ENCODE results near the gene LPIN1. TPM values are rescaled to one million over a fixed set of nuclear protein-coding genes. Genes with fewer than 3 reads are reported as not detected.

LPIN1 gene
- total and polyA plus RNA-seq, 2 experiments from 2014 or later, result 34.5 to 35.3 TPM

DNA sequence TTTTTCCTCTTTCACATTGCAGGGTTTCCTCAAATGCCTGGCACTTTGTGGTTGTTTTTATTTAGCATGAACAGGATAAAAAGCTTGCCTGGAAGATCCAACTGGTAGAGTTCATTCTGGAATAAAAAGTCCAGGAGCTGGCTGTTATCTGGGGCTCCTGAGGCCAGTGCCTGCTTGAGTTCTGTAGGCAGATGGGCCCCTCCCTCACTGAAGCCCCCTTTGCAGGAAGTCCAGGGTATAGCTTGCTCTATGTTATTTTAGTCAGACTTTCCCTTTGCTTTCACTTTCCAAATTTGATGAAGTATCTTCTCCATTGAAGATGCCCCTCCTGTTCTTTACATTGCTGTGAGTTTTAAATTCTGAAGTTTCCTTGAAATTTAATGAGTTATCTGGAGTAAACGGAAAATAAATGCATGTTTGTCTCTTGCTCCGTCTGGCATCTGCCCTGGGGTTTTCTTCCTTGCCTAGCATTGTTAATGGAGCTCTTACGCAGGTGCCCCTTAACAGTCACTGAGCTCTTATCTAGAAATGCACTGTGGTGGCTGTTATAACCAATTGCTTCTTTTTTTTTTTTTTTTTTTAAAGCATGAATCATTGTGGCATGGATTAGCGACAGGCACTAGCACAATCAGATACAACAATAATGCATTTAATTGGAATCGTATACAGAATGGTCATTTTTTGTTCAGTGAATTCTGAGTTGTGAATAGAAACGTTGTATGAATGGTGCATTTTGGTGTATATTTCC, 27.0 kb upstream of the LPIN1 start:
- WGBS (ENCODE audit: low lambda C conversion rate, missing lambda C conversion rate), result 43% methylated on average over 6 of the region's 6 CpGs
- Histone ChIP-seq H3K79me2 (no peaks in the 10 kb centered on the region), H3K4me1 (ENCODE audit: insufficient read depth) (peaks cover 10% of the 10 kb centered on the region), H3K27me3 (no peaks in the 10 kb centered on the region), H4K20me1 (ENCODE audit: insufficient read depth, poor library complexity, severe bottlenecking) (no peaks in the 10 kb centered on the region), H2AFZ (no peak overlapping the region), H3K36me3 (replicated peaks; ENCODE audit: insufficient read depth, low read depth) (no peaks in the 10 kb centered on the region), H3K4me2 (peak overlapping the region; percentile 49), H3K27ac (no peak overlapping the region), H3K4me3 (no peak overlapping the region), H3K9me2 (replicated peaks; ENCODE audit: insufficient read depth) (no peaks in the 10 kb centered on the region), H3K9me3 (ENCODE audit: low read depth) (no peaks in the 10 kb centered on the region)
- TF ChIP-seq EZH2 (IDR thresholded peaks at IDR 0.05; ENCODE audit: borderline replicate concordance), result no peak
- no peak for TF ChIP-seq EZH2phosphoT487 (IDR thresholded peaks at IDR 0.05; ENCODE audit: low read depth, severe bottlenecking, unreplicated experiment)
- TF ChIP-seq, protein P1, sequence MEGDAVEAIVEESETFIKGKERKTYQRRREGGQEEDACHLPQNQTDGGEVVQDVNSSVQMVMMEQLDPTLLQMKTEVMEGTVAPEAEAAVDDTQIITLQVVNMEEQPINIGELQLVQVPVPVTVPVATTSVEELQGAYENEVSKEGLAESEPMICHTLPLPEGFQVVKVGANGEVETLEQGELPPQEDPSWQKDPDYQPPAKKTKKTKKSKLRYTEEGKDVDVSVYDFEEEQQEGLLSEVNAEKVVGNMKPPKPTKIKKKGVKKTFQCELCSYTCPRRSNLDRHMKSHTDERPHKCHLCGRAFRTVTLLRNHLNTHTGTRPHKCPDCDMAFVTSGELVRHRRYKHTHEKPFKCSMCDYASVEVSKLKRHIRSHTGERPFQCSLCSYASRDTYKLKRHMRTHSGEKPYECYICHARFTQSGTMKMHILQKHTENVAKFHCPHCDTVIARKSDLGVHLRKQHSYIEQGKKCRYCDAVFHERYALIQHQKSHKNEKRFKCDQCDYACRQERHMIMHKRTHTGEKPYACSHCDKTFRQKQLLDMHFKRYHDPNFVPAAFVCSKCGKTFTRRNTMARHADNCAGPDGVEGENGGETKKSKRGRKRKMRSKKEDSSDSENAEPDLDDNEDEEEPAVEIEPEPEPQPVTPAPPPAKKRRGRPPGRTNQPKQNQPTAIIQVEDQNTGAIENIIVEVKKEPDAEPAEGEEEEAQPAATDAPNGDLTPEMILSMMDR (IDR thresholded peaks at IDR 0.05; ENCODE audit: poor library complexity), result no peak
- DNase-seq (ENCODE audit: low spot score), result no peak

DNA sequence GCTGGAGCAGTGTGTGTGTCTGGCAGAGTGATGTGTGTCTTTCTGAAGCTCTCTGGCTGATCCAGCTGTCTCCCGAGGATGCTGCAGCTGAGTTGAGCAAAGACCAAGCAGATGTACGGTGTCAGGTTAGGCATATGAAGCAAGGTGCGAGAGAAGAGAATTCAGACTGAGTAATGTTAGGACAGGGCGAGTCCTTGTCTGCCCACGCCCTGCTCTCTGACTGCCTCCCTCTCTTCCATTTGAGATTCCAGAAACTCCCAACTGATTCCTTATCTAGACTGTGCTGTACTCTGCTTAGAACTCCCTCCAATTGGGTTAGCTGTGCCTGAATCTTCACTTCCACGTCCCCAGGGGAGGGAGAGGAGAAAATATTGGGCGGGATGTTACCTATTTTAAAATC, 25.7 kb upstream of the LPIN1 start:
- Histone ChIP-seq H3K4me2 (no peak overlapping the region), H3K9me3 (ENCODE audit: low read depth) (no peaks in the 10 kb centered on the region), H3K27me3 (no peaks in the 10 kb centered on the region), H3K9me2 (replicated peaks; ENCODE audit: insufficient read depth) (no peaks in the 10 kb centered on the region), H3K4me1 (ENCODE audit: insufficient read depth) (peaks cover 10% of the 10 kb centered on the region), H4K20me1 (ENCODE audit: insufficient read depth, poor library complexity, severe bottlenecking) (no peaks in the 10 kb centered on the region), H3K4me3 (no peak overlapping the region), H2AFZ (no peak overlapping the region), H3K79me2 (no peaks in the 10 kb centered on the region), H3K27ac (no peak overlapping the region), H3K36me3 (replicated peaks; ENCODE audit: insufficient read depth, low read depth) (no peaks in the 10 kb centered on the region)
- WGBS (ENCODE audit: low lambda C conversion rate, missing lambda C conversion rate), result 66% methylated on average over 7 of the region's 7 CpGs
- no peak for DNase-seq (ENCODE audit: low spot score)
- TF ChIP-seq, protein P1 (IDR thresholded peaks at IDR 0.05; ENCODE audit: poor library complexity), result no peak
- no peak for TF ChIP-seq EZH2 (IDR thresholded peaks at IDR 0.05; ENCODE audit: borderline replicate concordance)
- TF ChIP-seq EZH2phosphoT487 (IDR thresholded peaks at IDR 0.05; ENCODE audit: low read depth, severe bottlenecking, unreplicated experiment), result no peak

DNA sequence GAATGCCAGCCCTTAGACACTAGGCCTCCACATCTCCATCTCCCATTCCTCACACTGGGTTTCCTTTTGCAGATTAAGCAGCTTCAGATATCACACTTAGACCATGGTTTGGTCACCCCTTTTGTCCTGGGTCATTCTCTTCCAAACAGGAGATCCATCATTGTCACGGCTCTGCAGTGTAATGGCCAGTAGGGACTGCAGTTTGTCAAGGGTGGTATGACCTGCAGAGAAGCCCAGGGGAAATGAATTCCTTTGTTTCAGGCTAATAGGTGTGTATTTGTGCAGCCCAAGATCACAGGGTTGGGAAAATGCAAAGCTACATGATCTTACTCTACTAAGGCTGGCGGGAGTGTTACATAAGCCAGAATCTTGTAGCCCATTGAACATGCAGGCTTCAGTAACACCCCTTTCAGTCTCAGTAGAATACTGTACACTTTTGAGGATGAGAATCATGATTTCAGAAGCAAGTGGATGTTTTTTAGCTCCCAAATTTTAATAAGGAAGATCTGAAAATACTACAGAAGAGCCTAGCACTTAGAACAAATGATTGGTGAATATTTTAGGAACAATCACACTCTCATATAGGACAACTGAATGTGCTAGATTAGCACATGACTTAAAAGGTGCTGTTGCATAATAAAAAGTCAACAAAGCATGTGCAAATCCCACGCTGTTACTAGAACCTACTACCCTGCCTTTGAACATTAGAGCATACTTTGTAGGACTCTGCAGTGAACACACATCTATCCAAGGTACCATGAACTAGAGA, 24.0 kb upstream of the LPIN1 start:
- Histone ChIP-seq H2AFZ (no peak overlapping the region), H4K20me1 (ENCODE audit: insufficient read depth, poor library complexity, severe bottlenecking) (no peaks in the 10 kb centered on the region), H3K4me1 (ENCODE audit: insufficient read depth) (peaks cover 3% of the 10 kb centered on the region), H3K79me2 (no peaks in the 10 kb centered on the region), H3K4me2 (no peak overlapping the region), H3K4me3 (no peak overlapping the region), H3K27ac (no peak overlapping the region), H3K9me3 (ENCODE audit: low read depth) (no peaks in the 10 kb centered on the region), H3K36me3 (replicated peaks; ENCODE audit: insufficient read depth, low read depth) (no peaks in the 10 kb centered on the region), H3K27me3 (no peaks in the 10 kb centered on the region), H3K9me2 (replicated peaks; ENCODE audit: insufficient read depth) (no peaks in the 10 kb centered on the region)
- no peak for DNase-seq (ENCODE audit: low spot score)
- WGBS (ENCODE audit: low lambda C conversion rate, missing lambda C conversion rate), result 69% methylated on average over 3 of the region's 3 CpGs
- TF ChIP-seq EZH2 (IDR thresholded peaks at IDR 0.05; ENCODE audit: borderline replicate concordance), result no peak
- no peak for TF ChIP-seq EZH2phosphoT487 (IDR thresholded peaks at IDR 0.05; ENCODE audit: low read depth, severe bottlenecking, unreplicated experiment)
- TF ChIP-seq, protein P1 (IDR thresholded peaks at IDR 0.05; ENCODE audit: poor library complexity), result no peak
